UCSD-AML1 (cell line): Measurements from ENCODE around the gene PIAS3.
"Not testable (repeated sequence)": the region's sequence is repeated elsewhere in the genome, so short reads cannot be mapped to it uniquely, and the experiment has no call there.

Experiments
- DNase-seq: peaks from one replicate; lab custom pipeline; 2025; ENCODE audit not compliant: unreplicated experiment; lab: John Stamatoyannopoulos, UW

The PIAS3 gene

GRCh38 chr1:145826030-145826429 lies 32.9 kb downstream of the PIAS3 start:
- DNase-seq = no peak

- no peak for DNase-seq
Measured at GRCh38 chr1:145824499-145824842, 34.4 kb downstream of the PIAS3 start.

GRCh38 chr1:145823565-145824498 lies 35.0 kb downstream of the PIAS3 start, which contains the start of the genes POLR3C and RNF115:
Gene POLR3C (plus strand): TSS chr1:145824200. CDS start chr1:145825777, 1,577 bp downstream.
Gene RNF115 (minus strand): TSS chr1:145824095. CDS start chr1:145823873, 222 bp downstream.
- DNase-seq = peak; percentile 90

GRCh38 chr1:145822779-145823331 lies 36.0 kb downstream of the PIAS3 start:
- not testable (repeated sequence) for DNase-seq

GRCh38 chr1:145818095-145818494 lies 40.8 kb downstream of the PIAS3 start:
- DNase-seq = not testable (repeated sequence)

- not testable (repeated sequence) for DNase-seq
Measured at GRCh38 chr1:145812977-145813810, 45.7 kb downstream of the PIAS3 start.

GRCh38 chr1:145806844-145807243 lies 52.0 kb downstream of the PIAS3 start:
- no peak for DNase-seq

GRCh38 chr1:145806408-145806807 lies 52.5 kb downstream of the PIAS3 start:
- no peak for DNase-seq

- DNase-seq = no peak
Measured at GRCh38 chr1:145805057-145805456, 53.8 kb downstream of the PIAS3 start.

- DNase-seq = no peak
Measured at GRCh38 chr1:145804235-145805045, 54.4 kb downstream of the PIAS3 start.

- no peak for DNase-seq
Measured at GRCh38 chr1:145799806-145800205, 59.1 kb downstream of the PIAS3 start.
